HepG2 (cell line): ENCODE measurements around the gene ZKSCAN8. TPM values are rescaled to one million over a fixed set of nuclear protein-coding genes. Genes with fewer than 3 reads are reported as not detected.
A peak's percentile ranks its signal among the peaks of the same experiment; 100 is the strongest.

Experiments
- FOXK1 ChIP-seq: sonication (generic); formaldehyde crosslinking; IDR thresholded peaks from 2 replicates; pipeline ENCODE4 v1.4.0; 2020; ENCODE audit warnings: low read depth, missing genetic modification reagents, borderline replicate concordance
- MATR3 ChIP-seq: sonication (generic); formaldehyde crosslinking; IDR thresholded peaks from 2 replicates; pipeline ENCODE4 v1.4.0; 2020; ENCODE audit warnings: missing genetic modification reagents
- NR2F6 ChIP-seq, 2 experiments: IDR thresholded peaks; 2 replicates each; pipeline ENCODE4 v1.6.1; 2016; ENCODE audit warnings: antibody characterized with exemption in 1 of 2, mild to moderate bottlenecking in 1 of 2
- NRL ChIP-seq: sonication (generic); formaldehyde crosslinking; IDR thresholded peaks from 2 replicates; pipeline ENCODE4 v1.5.0; 2020; ENCODE audit warnings: missing genetic modification reagents, mild to moderate bottlenecking, moderate library complexity, borderline replicate concordance
- RAD51 ChIP-seq: fragments of 450-650 bp; IDR thresholded peaks from 2 replicates; pipeline ENCODE4 v1.6.1; 2016; ENCODE audit warnings: borderline replicate concordance
- RBAK ChIP-seq: sonication (generic); formaldehyde crosslinking; IDR thresholded peaks from 2 replicates; pipeline ENCODE4 v1.5.1; 2020; ENCODE audit warnings: mild to moderate bottlenecking, missing genetic modification reagents
- STAG1 ChIP-seq: sonication (generic); formaldehyde crosslinking; IDR thresholded peaks from 2 replicates; pipeline ENCODE4 v1.4.0; 2020; ENCODE audit warnings: missing genetic modification reagents
- TBL1XR1 ChIP-seq: fragments of 150-350 bp; IDR thresholded peaks from 2 replicates; pipeline ENCODE4 v1.6.1; 2014; ENCODE audit warnings: borderline replicate concordance, low read length; ENCODE audit not compliant: partially characterized antibody
- ZBTB21 ChIP-seq: sonication (generic); formaldehyde crosslinking; IDR thresholded peaks from 2 replicates; pipeline ENCODE4 v1.4.0; 2020; ENCODE audit warnings: missing genetic modification reagents
- ZFP90 ChIP-seq: sonication (generic); formaldehyde crosslinking; IDR thresholded peaks from 2 replicates; pipeline ENCODE4 v1.8.0; 2022; ENCODE audit warnings: missing genetic modification reagents, mild to moderate bottlenecking, inconsistent platforms, borderline replicate concordance
- ZNF160 ChIP-seq: sonication (generic); formaldehyde crosslinking; IDR thresholded peaks from 2 replicates; pipeline ENCODE4 v1.8.0; 2022; ENCODE audit warnings: mild to moderate bottlenecking, inconsistent platforms, missing genetic modification reagents
- ZNF20 ChIP-seq: sonication (generic); formaldehyde crosslinking; IDR thresholded peaks from 2 replicates; pipeline ENCODE4 v1.4.0; 2020; ENCODE audit warnings: mild to moderate bottlenecking, moderate library complexity, missing genetic modification reagents
- ZNF234 ChIP-seq: sonication (generic); formaldehyde crosslinking; conservative IDR thresholded peaks from 2 replicates; pipeline ENCODE4 v1.5.1; 2020; ENCODE audit warnings: mild to moderate bottlenecking, missing genetic modification reagents
- ZNF251 ChIP-seq: sonication (generic); formaldehyde crosslinking; IDR thresholded peaks from 2 replicates; pipeline ENCODE4 v1.9.0; 2021; ENCODE audit warnings: mild to moderate bottlenecking, missing genetic modification reagents
- ZNF432 ChIP-seq: sonication (generic); formaldehyde crosslinking; IDR thresholded peaks from 2 replicates; pipeline ENCODE4 v1.5.0; 2020; ENCODE audit warnings: missing genetic modification reagents, mild to moderate bottlenecking, borderline replicate concordance
- ZNF441 ChIP-seq: sonication (generic); formaldehyde crosslinking; IDR thresholded peaks from 2 replicates; pipeline ENCODE4 v1.7.0; 2021; ENCODE audit warnings: missing genetic modification reagents, borderline replicate concordance
- polyA plus RNA-seq, 8 experiments: library from polyadenylated mRNA; depleted of rRNA in 3 of 8; stranded (reverse) in 7 of 8; unstranded in 1 of 8; fragments of >200 nt; fragmentation: Illumina TruSeq in 4 of 8; extraction: Trizol in 4 of 8; gene quantifications; 2 replicates each; pipeline versions ENCODE4 v1.2.1 to v1.2.3, GENCODE V29; 2011 to 2016; ENCODE audit warnings: low read depth in 4 of 8, missing spikeins in 1 of 8, mixed read lengths in 1 of 8; ENCODE audit not compliant: insufficient read depth in 1 of 8
- total RNA-seq, 5 experiments: library from RNA; depleted of rRNA; stranded (reverse); fragments of >200 nt; fragmentation: Illumina TruSeq; extraction: Trizol; gene quantifications; 2 replicates each; pipeline ENCODE4 v1.2.3, GENCODE V29; 2016; ENCODE audit warnings: low read depth in 1 of 5
- TF ChIP-seq, protein P1 (sequence below): sonication (generic); formaldehyde crosslinking; IDR thresholded peaks from 2 replicates; pipeline ENCODE4 v1.5.1; 2020; ENCODE audit warnings: mild to moderate bottlenecking, missing genetic modification reagents, borderline replicate concordance
- TF ChIP-seq, protein P2 (sequence below): sonication (generic); formaldehyde crosslinking; IDR thresholded peaks from 2 replicates; pipeline ENCODE4 v1.5.0; 2020; ENCODE audit warnings: mild to moderate bottlenecking, missing genetic modification reagents, borderline replicate concordance
- TF ChIP-seq, protein P3 (sequence below): IDR thresholded peaks from 2 replicates; pipeline ENCODE4 v1.6.1; 2018; ENCODE audit warnings: missing genetic modification reagents
- TF ChIP-seq, protein P4 (sequence below): sonication (generic); formaldehyde crosslinking; IDR thresholded peaks from 2 replicates; pipeline ENCODE4 v1.8.0; 2022; ENCODE audit warnings: mild to moderate bottlenecking, missing genetic modification reagents, moderate library complexity

Gene ZKSCAN8
- total and polyA plus RNA-seq, 2 of the 13 experiments (the other 11 are each of a cell fraction or from before 2014, with no cell fraction given): 12.4 to 20.9 TPM

DNA sequence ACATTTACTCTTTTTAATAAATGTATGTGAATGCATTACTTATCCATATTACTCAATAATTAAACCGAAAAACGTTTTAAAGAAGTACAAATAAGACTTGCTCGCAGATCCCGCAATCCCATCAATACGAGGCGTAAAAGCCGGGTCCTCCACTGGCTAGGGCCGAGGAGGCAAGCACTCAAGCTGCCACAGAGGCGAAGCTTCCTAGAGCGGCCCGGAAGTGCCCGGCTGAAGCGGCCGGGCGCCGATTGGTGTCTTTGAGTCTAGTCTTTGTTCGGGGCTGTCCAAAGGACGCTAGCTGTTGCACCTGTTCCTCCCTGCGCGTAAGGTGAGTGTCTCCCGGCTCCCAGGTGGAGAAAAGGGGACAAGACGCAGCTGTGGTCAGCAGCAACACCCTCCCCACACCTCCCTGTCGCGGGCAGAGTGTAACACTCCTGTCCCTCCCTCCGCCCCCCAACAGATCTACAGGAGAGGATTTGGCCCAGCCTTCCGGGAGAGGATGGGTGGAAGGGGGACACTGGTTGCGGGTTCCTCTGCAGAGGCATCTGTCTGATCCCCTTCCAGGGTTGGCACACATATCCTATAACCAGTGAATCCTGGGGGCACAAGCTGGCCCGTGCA lies 17.2 kb upstream of the ZKSCAN8 start, which contains the start of gene ZSCAN16 (continued):
- TF ChIP-seq NR2F6 (IDR thresholded peaks at IDR 0.05) (no peak), NR2F6 (CRISPR knock-in tag; IDR thresholded peaks at IDR 0.05) (peak; percentile 31; the same call in 1 of the 2 replicates), NRL (CRISPR knock-in tag) (peak; percentile 90; the same call in 1 of the 2 replicates), ZNF251 (CRISPR knock-in tag) (no peak), TBL1XR1 (peak; percentile 34), STAG1 (CRISPR knock-in tag) (no peak; the same call in 1 of the 2 replicates), ZNF20 (no peak), ZNF160 (CRISPR knock-in tag) (0 out of 2 replicates have a peak, but pooled peaks have one; percentile 78), ZNF432 (CRISPR knock-in tag) (no peak), ZBTB21 (CRISPR knock-in tag) (no peak), RAD51 (no peak), ZNF234 (CRISPR knock-in tag) (no peak), RBAK (CRISPR knock-in tag) (peak; percentile 92), FOXK1 (CRISPR knock-in tag) (peak; percentile 85), MATR3 (CRISPR knock-in tag) (no peak), ZNF441 (CRISPR knock-in tag) (peak; percentile 68; the same call in 1 of the 2 replicates), ZFP90 (no peak)
- TF ChIP-seq, protein P1, sequence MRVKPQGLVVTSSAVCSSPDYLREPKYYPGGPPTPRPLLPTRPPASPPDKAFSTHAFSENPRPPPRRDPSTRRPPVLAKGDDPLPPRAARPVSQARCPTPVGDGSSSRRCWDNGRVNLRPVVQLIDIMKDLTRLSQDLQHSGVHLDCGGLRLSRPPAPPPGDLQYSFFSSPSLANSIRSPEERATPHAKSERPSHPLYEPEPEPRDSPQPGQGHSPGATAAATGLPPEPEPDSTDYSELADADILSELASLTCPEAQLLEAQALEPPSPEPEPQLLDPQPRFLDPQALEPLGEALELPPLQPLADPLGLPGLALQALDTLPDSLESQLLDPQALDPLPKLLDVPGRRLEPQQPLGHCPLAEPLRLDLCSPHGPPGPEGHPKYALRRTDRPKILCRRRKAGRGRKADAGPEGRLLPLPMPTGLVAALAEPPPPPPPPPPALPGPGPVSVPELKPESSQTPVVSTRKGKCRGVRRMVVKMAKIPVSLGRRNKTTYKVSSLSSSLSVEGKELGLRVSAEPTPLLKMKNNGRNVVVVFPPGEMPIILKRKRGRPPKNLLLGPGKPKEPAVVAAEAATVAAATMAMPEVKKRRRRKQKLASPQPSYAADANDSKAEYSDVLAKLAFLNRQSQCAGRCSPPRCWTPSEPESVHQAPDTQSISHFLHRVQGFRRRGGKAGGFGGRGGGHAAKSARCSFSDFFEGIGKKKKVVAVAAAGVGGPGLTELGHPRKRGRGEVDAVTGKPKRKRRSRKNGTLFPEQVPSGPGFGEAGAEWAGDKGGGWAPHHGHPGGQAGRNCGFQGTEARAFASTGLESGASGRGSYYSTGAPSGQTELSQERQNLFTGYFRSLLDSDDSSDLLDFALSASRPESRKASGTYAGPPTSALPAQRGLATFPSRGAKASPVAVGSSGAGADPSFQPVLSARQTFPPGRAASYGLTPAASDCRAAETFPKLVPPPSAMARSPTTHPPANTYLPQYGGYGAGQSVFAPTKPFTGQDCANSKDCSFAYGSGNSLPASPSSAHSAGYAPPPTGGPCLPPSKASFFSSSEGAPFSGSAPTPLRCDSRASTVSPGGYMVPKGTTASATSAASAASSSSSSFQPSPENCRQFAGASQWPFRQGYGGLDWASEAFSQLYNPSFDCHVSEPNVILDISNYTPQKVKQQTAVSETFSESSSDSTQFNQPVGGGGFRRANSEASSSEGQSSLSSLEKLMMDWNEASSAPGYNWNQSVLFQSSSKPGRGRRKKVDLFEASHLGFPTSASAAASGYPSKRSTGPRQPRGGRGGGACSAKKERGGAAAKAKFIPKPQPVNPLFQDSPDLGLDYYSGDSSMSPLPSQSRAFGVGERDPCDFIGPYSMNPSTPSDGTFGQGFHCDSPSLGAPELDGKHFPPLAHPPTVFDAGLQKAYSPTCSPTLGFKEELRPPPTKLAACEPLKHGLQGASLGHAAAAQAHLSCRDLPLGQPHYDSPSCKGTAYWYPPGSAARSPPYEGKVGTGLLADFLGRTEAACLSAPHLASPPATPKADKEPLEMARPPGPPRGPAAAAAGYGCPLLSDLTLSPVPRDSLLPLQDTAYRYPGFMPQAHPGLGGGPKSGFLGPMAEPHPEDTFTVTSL (CRISPR knock-in tag): no peak
- TF ChIP-seq, protein P2, sequence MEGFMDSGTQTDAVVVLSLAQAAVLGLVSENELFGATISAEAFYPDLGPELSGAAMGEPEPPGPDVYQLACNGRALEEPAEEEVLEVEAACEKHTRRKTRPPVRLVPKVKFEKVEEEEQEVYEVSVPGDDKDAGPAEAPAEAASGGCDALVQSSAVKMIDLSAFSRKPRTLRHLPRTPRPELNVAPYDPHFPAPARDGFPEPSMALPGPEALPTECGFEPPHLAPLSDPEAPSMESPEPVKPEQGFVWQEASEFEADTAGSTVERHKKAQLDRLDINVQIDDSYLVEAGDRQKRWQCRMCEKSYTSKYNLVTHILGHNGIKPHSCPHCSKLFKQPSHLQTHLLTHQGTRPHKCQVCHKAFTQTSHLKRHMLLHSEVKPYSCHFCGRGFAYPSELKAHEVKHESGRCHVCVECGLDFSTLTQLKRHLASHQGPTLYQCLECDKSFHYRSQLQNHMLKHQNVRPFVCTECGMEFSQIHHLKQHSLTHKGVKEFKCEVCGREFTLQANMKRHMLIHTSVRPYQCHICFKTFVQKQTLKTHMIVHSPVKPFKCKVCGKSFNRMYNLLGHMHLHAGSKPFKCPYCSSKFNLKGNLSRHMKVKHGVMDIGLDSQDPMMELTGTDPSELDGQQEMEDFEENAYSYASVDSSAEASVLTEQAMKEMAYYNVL (CRISPR knock-in tag): peak; percentile 63; the same call in 1 of the 2 replicates
- TF ChIP-seq, protein P3, sequence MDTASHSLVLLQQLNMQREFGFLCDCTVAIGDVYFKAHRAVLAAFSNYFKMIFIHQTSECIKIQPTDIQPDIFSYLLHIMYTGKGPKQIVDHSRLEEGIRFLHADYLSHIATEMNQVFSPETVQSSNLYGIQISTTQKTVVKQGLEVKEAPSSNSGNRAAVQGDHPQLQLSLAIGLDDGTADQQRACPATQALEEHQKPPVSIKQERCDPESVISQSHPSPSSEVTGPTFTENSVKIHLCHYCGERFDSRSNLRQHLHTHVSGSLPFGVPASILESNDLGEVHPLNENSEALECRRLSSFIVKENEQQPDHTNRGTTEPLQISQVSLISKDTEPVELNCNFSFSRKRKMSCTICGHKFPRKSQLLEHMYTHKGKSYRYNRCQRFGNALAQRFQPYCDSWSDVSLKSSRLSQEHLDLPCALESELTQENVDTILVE (CRISPR knock-in tag): peak; percentile 65; the same call in 1 of the 2 replicates
- TF ChIP-seq, protein P4, sequence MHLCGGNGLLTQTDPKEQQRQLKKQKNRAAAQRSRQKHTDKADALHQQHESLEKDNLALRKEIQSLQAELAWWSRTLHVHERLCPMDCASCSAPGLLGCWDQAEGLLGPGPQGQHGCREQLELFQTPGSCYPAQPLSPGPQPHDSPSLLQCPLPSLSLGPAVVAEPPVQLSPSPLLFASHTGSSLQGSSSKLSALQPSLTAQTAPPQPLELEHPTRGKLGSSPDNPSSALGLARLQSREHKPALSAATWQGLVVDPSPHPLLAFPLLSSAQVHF (CRISPR knock-in tag): no peak
